Glomerular visceral epithelial cell (primary cell): ENCODE measurements around the gene PDAP1.
A peak's percentile ranks its signal among the peaks of the same experiment; 100 is the strongest.
"Not testable (repeated sequence)": the region's sequence is repeated elsewhere in the genome, so short reads cannot be mapped to it uniquely, and the experiment has no call there.

Experiments used
- DNase-seq: peaks from one replicate; pipeline ENCODE4 v3.0.0-alpha.2; 2016; ENCODE audit errors: extremely low spot score

Gene PDAP1

DNA sequence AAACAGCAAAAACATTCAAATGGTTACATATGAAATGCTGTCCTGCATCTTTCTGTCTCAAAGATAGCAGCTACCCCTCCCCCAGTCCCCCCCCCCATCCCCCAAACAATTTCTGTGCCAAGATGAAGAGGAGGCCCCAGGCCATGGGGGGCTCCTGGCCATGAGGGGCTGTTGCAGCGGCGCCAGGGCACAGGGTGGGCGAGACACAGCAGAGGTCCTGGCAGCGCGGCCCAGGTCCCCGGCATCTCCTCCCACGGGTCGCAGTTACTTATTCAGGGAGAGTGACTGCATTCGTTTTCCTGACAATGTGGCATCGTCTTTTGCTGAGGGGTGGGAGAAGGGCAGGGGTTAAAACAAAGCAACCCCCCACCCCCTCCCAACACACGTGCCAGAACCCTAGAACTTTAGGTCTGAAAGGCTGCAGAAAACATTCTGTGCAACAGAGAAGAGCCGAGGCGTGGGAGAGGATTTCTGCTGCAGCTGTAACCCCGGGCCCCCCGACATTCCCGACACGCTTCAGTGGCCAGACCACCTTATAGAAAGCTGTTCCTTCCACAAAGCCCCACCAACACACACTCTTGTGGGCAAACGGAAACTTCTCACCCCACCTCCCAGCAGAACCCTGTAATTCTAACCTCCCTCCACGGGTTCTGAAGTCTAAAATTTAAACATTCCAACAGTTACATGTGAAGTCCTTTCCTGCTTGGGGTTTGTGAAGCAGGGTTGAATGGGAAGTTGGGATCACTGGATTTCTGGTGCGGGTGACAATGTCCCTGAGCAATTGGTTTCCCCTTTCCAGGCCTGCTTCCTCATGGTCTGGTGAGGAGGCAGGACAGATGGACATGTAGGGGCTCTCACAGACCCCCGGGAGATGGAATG is 11.7 kb downstream of the PDAP1 start:
- no peak for DNase-seq

DNA sequence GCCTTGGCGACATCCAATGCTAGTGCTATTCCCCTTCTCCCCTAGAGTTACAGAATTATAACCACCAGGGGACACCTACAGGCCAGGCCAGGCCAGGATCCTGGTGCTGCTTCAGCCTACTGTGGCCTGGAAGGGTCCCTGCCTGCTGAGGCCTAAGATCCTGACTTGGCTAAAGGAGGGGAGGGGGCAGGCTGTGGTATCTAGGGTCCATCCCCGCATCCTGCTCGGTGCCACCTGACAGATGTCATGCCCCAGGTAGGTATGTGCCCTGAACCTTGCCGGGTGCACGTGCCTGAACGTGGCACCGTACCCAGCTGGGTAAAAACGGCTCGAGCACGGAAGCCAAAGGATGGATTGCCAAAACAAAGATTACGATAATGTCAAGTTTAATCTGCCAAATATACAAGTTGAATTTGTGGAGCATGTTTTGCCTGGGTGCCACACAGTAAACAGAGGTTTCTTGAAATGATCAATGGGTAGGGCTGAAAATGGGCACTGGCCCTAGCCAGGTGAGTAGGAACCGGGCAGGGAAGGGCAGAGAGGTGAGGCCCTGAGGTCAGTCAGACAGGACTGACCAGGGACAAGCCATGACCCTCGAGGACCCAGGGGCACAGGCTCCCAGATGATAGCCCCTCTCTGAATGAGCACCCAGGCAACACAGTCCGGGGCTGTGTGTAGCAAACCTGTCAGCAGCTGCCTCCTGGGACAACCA is 12.6 kb downstream of the PDAP1 start:
- DNase-seq: no peak

DNA sequence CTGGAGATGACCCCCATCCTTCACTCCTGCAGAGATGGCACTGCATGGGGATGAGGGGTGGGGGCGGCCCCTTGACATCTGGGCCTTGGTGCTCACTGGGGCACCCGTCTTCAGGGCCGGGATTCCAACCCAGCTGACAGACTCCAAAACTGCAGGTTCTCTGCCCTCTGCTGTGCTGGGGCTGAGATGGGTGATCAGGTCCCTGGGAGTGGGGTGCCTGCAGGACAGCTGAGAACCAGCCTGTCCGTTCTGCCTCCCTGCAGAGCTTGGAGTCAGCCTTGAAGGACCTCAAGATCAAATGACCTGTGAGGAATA is 14.3 kb downstream of the PDAP1 start:
- DNase-seq: no peak

DNA sequence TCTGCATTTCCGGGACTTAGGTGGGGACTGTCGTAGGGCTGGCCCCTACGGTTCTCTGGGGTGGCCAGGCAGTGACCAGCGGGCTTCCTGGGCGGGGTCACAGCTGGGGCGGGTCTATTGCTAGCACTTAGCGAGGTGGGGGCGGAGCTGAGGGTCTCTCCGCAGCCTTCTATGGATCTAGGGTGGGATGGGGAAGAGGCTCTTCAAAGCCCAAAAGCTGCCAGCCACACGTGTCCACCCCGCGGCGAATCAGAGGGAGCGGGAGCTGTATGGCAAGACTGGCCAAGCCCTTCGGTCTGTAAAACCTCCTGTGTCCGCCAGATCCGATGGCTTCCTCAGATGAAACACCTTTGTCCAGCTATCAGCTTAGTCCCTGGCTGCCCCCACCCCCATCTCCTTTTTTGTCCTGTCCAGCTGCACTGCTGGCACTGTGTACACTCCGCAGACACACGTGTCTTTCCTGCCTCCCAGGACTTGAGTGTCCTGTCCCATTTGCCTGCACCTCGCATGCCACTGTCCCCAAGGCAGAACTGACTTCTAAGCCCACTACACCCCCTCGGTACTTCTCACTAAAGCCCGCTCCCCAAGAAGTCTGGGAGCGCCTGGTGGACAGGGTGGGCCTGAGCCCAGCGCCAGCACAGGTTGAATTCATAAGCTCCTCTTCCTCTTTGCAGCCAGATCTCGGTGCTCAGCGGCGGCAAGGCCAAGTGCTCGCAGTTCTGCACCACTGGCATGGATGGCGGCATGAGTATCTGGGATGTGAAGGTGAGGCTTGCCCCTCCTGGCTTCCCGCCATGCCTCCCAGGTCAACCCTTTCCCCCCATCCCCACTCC is 14.8 kb downstream of the PDAP1 start:
- no peak for DNase-seq

DNA sequence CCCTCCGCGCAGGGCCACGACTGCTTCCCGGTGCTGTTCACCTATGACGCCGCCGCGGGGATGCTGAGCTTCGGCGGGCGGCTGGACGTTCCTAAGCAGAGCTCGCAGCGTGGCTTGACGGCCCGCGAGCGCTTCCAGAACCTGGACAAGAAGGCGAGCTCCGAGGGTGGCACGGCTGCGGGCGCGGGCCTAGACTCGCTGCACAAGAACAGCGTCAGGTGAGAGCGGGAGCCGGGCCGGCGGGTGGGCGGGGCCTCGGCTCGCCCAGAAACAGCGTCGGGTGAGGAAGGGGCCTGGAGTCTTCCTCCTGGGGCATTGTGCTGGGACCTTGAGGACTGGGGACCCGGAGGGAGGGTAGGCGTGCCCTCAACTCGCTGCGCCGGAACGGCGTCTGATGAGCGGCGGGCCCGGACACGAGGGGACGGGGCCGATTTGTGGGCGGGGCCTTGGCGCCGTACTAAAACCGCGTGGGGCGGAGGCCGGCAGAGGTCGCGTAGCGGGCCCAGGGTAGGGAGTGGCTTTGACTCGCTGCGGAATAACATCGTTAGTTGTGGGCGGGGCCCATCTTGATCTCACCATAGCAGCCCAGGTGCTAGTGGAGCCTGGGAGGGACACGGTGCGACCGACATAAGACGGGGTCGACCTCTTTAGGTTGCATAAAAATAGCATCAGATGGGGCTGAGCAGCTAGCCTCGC is 15.6 kb downstream of the PDAP1 start:
- DNase-seq: no peak

DNA sequence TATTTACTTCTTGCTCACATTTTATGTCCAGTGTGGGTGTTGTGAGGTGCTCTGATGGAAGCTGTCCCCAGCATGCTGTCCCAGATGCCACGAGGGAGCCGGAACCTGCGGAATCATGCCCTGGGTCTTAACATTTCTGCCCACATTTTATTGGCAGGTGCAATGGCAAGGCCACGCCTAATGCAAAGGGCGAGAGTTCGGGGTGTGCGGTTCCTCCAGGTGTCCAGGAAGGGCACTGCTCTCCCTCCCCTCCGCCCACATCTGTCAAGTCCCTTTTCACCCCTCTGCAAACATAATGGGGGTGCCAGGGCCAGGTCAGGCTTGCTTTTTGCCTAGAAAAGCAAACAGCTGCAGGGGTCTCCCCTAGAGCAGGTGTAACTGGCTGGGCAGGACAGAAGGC is 16.4 kb downstream of the PDAP1 start:
- no peak for DNase-seq

DNA sequence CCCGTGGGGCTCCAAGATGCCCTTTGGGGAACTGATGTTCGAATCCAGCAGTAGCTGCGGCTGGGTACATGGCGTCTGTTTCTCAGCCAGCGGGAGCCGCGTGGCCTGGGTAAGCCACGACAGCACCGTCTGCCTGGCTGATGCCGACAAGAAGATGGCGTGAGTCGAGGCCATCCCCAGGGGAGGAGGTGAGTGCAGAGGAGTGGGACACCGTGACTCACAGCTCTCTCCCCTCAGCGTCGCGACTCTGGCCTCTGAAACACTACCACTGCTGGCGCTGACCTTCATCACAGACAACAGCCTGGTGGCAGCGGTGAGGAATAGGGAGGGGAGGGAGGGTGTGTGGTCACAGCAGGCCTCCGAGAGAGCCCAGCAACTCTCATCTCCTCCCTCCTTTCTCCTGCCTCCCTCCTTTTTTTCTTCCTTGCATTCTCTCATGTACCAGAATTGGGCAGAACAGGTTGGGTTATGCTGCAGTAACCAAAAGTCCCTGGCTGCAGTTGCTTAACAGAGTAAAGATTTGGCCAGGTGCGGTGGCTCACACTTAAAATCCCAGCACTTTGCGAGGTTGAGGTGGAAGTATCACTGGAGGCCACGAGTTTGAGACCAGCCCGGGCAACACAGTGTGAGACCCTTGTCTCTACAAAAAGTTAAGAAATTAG is 17.3 kb downstream of the PDAP1 start:
- DNase-seq: no peak

DNA sequence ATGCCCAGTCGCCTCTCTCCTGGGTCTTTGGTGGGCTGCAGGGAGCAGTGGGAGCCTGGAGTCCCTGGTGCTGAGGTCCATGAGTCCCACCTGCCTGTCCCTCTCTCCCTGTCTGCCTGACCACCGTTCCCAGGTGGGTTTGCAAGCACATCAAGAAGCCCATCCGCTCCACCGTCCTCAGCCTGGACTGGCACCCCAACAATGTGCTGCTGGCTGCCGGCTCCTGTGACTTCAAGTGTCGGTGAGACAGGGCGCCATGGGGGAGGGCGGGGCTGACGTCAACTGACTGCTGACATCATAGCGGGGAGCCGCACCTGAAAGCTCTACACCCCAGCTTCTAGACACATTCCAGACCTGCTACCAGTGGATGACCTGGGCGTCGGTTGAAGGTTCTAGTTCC is 18.6 kb downstream of the PDAP1 start:
- DNase-seq: no peak

DNA sequence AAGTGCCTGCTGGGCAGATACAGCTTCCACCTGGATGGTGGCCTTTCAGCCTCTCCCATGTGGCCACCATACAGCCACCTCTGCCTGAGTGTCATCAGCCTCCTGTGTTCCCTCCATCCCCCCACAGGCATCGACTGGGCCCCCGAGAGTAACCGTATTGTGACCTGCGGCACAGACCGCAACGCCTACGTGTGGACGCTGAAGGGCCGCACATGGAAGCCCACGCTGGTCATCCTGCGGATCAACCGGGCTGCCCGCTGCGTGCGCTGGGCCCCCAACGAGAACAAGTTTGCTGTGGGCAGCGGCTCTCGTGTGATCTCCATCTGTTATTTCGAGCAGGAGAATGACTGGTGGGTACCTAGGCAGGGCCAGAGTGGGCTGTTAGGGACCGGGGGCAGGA is 20.5 kb downstream of the PDAP1 start:
- DNase-seq: no peak

DNA sequence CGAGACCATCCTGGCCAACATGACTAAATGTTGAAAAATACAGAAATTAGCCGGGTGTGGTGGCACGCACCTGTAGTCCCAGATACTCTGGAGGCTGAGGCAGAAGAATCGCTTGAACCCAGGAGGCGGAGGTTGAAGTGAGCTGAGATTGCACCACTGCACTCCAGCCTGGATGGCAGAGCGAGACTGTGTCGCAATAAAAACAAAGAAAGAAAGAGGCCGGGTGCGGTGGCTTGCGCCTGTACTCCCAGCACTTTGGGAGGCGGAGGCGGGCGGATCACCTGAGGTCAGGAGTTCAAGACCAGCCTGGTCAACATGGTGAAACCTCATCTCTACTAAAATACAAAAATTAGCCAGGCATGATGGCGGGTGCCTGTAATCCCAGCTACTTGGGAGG is 21.2 kb downstream of the PDAP1 start:
- not testable (repeated sequence) for DNase-seq

DNA sequence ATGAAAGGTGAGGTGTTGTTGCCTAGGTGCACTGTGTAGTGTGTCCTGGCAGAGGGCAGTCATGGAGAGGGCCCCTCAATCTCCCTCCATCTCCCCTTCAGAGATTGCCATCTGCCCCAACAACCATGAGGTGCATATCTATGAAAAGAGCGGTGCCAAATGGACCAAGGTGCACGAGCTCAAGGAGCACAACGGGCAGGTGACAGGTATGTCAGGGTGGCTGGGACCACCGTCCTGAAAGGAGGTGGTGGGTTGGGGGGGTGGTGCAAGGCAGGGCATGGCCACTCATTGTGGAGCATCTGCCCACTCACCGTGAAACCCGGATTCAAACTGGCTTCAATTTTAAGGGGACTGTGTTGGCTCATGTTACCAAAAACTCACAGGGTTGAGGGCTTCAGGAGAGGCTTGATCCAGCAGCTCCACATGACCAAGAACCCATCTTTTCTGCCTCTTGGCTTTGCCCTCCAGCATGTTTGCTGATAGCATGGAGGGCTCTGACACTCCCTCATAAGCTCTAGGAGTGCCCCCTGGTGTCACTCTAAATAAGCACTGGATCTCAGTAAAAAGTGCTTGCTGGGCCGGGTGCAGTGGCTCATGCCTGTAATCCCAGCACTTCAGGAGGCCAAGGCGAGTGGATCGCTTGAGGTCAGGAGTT is 21.7 kb downstream of the PDAP1 start:
- no peak for DNase-seq

DNA sequence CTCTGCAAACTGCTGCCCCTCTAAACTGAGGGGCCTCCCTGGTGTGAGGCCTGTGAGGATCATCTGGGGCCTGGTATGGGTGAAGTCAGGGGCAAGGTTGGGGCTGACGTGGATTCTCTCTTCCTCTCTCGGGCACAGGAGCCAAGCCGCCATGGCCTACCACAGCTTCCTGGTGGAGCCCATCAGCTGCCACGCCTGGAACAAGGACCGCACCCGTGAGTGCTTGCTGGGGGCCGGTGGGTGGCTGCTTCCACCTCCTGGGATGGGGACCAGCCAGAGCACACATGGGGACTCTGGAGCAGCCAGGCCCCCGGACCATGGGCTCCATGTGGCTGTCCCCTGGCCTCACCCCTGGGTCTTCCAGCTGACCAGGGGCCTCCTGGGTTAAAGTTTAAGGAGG is 22.8 kb downstream of the PDAP1 start:
- no peak for DNase-seq

DNA sequence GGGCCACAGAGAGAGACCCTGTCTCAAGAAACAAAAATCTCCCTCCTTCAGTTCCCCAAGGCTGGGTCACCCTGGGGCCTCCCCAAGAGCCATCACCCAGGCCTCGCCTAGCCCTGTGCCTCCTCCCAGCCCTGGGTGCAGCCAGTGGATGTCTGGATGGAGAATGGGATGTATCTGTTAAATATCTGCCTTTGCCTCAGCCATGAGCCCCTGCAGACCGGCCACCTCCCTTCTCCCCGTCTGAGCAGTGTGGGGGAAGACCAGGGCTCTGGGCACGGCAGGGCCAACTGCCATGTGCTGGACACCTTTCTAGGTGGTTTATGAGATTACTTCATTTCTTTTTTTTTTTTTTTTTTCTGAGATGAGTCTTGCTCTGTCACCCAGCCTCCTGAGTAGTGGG is 23.9 kb downstream of the PDAP1 start:
- no peak for DNase-seq

DNA sequence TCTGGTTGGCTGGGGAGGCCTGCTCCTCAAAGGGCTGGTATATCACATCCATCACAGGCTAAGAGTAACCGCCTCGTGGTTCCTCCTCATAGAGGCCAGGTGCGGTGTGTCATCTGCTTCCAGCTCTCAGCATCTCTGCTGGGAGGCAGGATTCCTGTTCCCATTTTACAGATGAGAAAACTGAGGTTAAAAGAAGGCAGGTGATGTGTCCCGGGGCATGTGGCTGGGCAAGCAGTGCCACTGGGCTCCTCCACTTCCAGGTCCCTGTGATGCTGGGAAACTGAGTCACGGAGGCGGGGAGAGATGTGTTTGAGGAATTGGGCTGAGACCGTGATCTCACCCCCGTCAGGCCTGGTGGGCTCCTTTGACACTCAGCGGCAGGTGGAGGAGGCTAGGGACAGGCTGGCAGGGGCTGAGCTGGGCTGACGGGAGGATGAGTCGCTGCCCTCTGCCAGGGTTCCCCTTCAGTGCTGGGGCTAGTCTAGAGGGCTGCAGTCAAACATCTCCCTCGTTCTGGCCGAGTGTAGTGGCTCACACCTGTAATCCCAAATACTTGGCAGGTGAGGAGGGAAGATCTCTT is 24.5 kb downstream of the PDAP1 start:
- DNase-seq: no peak

DNA sequence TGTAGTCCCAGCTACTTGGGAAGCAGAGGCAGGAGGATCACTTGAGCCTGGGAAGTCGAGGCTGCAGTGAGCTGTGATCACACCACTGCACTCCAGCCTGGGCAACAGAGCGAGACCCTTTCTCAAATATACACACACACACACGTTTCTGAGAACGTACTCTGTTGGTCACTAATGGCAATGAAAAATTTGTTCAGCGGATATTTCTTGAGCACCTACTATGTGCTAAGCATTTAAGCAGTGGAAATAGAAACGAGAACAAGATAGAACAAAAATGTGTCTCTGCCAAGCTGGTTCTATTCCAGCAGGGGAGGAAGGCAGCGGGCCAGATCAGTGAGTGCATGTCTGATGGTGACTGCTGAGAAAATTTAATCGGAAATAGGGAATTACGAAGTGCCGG is 25.2 kb downstream of the PDAP1 start:
- DNase-seq: no peak

DNA sequence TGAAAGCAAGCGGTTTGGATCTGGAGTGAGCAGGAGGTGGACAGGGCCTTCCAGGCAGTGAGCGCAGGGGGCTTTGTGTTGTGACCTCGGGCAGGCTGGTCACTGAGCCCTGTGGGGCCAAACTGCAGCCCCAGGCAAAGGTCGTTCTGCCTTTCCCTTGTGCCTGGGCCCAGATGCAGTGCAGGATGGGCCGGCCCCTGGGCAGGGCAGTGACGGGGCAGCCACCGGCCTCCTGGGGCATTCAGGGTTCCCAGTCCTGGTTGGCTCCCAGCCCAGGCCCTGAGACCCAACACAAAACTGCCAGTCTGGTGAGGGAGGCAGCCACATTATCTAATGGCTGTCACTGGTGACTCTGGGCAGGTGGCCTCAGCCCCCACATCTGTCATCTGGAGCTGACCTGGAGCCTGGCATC is 26.7 kb downstream of the PDAP1 start:
- no peak for DNase-seq

DNA sequence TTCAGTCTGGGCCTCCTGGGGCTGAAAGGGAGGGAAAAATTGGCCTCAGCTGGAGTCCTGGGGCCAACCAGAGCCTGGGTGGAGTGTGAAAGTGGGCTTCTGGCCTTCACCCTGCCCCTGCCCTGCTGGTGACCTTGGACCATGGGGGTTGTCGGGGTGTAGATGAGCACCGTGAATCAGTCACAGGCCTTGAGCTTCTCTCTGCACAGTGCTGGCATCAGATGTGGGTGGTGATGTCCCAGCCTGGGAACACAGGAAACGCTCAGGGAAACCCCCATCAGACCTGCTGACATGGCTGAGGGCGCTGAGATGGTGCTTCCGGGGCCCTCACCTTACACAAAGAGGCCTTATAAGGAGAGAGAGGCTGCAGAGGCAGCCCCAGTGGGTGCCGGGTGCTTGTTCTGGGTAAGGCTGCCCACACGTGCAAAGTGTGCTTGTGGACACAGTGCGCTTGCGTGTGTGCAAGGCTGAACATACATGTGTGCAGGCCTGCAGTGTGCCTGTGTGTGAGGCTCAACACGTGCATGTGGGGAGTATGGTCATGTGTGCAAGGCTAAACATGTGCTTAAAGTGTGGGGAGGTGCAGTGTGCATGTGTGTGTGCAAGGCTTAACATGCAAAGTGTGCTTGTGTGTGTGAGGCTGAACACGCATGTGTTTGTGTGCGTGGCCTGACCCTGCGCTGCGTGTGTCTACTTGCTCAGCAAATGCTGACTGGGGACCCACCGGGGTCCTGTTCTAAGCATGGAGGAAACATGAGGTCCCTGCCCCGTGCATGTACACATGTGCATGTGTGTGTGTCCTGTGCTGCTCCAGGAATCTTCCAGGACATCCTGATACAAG is 27.4 kb downstream of the PDAP1 start:
- DNase-seq: peak; percentile 73

DNA sequence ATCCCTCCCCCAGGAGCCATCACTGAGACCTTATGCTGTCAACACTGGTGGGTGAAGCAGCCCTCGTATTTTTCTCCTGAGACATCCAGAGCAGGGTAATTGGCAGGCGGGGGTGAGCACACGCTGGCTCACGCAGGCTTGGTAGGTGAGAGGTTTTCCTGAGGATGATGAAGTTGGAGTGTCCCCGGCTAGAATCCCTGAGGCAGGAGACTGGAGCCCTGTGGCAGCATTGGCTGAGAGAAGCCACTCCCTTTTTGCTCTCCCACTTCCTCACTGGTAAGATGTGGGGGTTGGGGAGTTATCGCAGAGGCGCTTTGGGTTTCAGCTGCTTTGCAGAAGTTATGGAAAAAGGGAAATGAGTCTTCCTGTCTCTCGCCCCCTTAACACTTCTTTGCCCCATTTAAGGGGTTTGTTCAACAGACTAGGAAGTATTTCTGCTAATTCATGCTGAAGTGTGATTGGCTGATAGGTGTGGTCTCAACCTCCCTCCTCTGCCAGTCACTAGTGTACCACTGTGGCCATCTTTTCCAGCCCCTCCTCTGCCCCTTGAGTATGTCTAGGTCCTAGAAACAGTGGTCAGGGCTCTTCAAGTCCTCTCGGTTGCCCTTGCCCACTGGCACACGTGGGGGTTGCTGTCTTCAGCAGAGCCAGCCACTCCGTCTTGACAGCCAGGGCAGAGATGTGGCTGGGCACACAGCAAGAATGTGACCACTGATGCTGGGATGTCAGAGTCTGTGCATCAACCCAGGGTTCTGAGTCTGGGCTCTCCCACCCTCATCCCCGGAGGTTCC is 28.2 kb downstream of the PDAP1 start:
- DNase-seq: peak; percentile 50

DNA sequence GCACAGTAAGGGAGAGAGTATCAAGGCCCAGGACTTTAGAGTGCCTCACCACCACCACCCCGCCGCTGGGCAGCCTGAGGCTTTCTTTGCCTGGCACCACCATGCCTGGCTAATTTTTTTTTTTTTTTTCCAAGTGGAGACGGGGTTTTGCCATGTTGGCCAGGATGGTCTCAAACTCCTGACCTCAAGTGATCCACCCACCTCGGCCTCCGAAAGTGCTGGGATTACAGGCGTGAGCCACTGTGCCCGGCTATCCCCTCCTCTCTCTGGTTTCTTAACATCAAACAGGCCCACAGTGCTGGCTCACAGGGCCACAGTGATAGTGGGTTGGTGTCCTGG is 28.7 kb downstream of the PDAP1 start:
- DNase-seq: not testable (repeated sequence)
